ENCODE measurements around the gene ATP6V0C. TPM values are rescaled to one million over a fixed set of nuclear protein-coding genes. Genes with fewer than 3 reads are reported as not detected.

The ATP6V0C gene
- total RNA-seq, result 5.5 and 16.6 TPM in 2 replicates

GRCh38 chr16:2513405-2514332, at the start of gene ATP6V0C:
TSS of gene ATP6V0C (plus strand) at chr16:2513952. CDS start at chr16:2514104, 152 bp downstream.
- DNase-seq (ENCODE audit: low read depth in 2 of 2), result peak; percentile 72 to 87

DNA sequence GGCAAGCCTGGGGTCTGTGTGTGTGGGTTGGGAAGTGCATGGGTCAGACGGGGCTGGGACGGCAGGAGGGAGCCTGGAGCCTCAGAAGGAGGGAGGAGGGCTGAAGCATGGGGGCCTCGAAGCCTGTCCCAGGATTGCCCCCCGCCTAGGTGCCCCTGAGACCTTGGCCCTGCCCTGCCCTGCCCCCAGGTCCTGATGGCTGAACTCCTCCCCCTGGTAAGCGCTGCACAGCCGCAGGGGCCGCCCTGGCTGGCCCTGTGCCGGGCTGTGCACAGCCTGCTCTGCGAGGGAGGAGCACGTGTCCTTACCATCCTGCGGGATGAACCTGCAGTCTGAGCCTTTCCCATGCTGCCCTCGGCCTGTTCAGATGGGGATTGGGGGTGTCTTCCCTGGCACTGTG, 49.4 kb upstream of the ATP6V0C start:
- no peak for DNase-seq (ENCODE audit: low read depth in 2 of 2)

- peak in 1 of 2 donors; percentile 18 for DNase-seq (ENCODE audit: low read depth in 2 of 2)
These were observed 47.9 kb upstream of the ATP6V0C start for GRCh38 chr16:2465653-2466415.

- DNase-seq (ENCODE audit: low read depth in 2 of 2), result no peak
These were observed 46.9 kb upstream of the ATP6V0C start for GRCh38 chr16:2466667-2467527.

GRCh38 chr16:2467528-2468232, 46.1 kb upstream of the ATP6V0C start:
- DNase-seq (ENCODE audit: low read depth in 2 of 2), result peak in 1 of 2 donors; percentile 69

GRCh38 chr16:2468233-2468724, 45.5 kb upstream of the ATP6V0C start:
- no peak for DNase-seq (ENCODE audit: low read depth in 2 of 2)

- no peak for DNase-seq (ENCODE audit: low read depth in 2 of 2)
These were observed 44.9 kb upstream of the ATP6V0C start for GRCh38 chr16:2468725-2469398.

DNA sequence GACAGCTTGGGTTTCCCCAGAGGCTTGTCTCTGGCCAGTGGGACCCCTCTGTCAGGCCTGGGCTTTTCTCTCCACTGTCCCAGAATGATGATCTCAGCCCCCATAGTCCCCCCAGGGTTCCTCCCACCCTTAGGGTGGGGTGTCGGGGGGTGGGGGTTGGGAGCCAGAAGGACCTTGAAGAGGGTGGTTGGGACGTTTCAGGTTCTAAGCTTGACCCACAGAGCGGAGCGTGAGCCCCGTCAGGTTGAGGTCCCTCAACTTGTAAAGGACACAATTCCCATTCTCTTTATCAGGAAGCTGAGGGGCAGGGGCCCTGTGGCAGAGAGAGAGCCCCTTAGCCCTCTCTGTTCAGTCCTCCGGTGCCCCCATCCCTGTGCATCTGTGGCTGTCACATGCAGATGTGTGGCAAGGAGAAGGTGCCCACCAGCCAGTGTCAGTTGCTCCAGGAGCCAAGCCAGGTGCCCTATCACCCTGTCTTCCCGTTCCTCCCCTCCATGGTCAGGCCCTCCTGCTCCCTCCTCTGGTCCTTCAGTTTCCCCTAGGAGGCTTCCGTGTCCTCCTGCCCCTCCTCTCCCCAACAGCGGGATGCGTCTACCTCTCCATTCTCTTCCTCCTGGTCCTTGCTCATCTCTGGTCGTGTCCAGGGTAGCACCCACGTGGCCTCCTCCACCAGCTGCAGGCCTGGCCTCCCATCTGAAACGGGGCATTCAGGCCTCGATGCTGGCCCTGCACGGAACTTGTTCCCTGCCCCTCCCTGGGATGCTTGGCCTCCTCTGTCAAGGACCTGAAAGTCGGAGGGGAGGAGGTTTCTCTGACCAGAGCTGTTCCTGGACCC, 44.1 kb upstream of the ATP6V0C start:
- DNase-seq (ENCODE audit: low read depth in 2 of 2), result no peak

DNA sequence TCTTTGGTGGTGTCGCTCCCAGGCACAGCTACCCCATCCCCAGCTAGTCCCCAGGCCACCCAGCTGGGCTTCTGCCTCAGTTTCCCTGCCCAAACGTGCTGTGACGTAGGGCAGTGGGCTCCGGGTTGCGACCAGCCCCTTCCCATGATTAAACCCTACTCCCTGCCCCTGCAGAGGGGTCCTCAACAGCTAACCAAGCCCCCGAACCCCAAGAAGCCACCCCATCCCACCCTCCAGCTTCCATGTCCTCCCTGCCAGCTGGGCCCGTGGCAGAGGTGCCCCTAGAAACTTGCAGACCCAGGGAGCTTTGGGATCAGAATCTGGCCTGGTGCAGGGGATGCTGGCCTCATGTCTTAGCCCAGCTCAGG, 43.5 kb upstream of the ATP6V0C start:
- DNase-seq (ENCODE audit: low read depth in 2 of 2), result no peak

DNA sequence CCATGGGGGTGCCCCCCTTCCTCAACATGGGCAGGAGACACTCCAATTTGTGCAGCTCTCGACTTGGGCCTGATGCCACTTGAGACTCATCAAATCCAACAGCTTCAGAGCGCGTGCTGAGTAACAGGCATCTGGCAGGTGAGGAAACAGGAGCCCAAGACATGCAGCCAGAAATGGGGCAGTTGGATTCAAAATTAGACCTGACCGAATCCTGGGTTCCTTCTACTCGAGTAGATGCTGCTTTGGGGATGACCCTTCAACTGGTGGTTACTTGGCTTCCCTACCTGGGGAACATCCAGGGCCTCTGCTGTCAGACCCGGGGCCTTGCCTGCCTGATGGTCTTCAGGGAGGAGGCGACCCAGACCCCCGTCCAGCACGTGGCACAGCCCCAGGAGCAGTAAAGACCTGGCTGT, 43.1 kb upstream of the ATP6V0C start:
- no peak for DNase-seq (ENCODE audit: low read depth in 2 of 2)

DNA sequence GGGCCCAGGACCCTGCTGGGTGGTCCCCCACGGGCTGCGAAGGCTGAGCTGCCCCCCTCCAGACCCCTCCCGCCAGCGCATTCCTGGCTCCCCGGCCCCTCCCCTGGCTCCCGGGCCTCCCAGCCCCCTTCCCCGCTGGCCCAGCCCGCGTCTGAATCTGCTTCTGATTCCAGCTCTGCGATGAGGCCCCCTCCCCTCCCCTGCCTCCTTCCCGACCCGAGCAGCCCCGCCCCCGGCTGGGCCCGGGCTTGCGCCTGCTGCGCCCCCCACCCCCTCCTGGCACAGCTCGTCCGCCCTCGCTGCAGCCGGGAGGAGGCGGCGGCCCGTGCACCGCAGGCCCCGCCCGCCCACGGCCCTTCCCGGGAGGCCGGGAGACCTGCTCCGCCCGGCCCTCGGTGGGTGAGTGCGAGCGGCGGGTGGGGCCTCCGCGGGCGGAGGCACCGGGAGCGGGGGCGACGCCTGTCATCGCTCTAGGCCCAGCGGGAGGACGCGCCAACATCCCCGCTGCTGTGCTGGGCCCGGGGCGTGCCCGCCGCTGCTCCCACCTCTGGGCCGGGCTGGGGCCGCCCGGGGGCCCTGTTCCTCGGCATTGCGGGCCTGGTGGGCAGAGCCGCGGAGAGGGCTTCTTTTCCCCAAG, 42.6 kb upstream of the ATP6V0C start, which contains the start of gene NTN3:
NTN3 (plus strand) TSS at position 282 of the 637 bp plus-strand sequence. CDS start 405 bp downstream, outside the sequence.
- no peak for DNase-seq (ENCODE audit: low read depth in 2 of 2)

- DNase-seq (ENCODE audit: low read depth in 2 of 2), result no peak
These were observed 41.9 kb upstream of the ATP6V0C start for GRCh38 chr16:2471653-2472487.

DNA sequence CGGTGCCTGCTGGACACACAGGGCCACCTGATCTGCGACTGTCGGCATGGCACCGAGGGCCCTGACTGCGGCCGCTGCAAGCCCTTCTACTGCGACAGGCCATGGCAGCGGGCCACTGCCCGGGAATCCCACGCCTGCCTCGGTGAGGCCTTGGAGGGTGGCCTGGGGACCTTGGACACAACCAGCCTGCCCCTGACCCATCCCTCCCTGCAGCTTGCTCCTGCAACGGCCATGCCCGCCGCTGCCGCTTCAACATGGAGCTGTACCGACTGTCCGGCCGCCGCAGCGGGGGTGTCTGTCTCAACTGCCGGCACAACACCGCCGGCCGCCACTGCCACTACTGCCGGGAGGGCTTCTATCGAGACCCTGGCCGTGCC, 41.3 kb upstream of the ATP6V0C start:
- DNase-seq (ENCODE audit: low read depth in 2 of 2), result no peak

- DNase-seq (ENCODE audit: low read depth in 2 of 2), result no peak
These were observed 40.8 kb upstream of the ATP6V0C start for GRCh38 chr16:2472885-2473445.

DNA sequence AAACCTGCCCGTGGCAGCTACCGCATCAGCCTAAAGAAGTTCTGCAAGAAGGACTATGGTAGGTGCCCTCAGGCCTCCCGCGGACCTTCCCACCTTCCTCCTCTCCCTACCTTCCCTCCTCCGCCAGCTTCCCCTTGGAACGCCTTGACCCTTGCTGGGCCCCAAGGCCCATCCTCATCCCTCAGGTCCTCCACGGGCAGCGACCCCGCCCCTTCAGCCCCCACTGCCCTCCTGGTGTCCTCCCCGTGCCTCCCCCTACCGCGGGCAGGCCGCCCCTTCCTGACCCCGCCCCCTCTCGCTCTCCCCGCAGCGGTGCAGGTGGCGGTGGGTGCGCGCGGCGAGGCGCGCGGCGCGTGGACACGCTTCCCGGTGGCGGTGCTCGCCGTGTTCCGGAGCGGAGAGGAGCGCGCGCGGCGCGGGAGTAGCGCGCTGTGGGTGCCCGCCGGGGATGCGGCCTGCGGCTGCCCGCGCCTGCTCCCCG, 40.3 kb upstream of the ATP6V0C start:
- no peak for DNase-seq (ENCODE audit: low read depth in 2 of 2)

DNA sequence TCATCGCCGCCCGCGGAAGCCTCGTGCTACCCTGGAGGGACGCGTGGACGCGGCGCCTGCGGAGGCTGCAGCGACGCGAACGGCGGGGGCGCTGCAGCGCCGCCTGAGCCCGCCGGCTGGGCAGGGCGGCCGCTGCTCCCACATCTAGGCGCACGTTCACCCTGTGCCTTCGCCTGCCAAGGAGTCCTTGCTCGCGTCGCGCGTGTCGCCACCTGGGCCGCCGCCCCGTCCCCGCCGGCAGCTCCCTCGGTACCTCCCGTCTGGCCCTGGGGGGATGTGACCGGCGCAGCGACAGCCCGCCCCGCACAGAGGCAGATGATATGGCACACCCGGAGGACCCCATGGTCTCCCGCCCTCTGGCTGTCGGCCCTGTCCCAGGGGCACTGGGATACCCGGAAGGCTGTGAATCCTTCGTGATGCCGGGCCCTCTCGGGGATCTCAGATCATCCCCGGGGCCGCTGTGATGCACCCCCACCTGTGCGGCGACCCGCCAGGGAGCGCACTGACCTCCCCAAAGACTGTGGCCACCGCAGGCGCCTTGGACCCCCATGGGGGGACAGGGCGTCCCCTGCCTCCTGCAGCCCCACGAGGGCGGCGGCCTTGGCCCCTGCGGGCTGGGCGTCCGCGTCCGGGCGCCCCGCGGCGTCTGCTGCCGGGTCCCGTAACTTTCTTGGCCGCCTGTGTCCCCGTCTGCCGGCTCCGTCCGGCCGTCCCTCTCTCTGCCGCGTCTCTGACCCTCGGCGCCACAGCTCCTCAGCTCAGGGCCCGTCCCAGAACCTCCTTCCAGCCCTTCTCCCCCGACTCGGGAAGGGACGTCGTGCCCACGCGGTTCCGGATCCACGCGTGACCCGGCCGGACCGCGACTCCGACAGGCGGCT, 39.5 kb upstream of the ATP6V0C start:
- DNase-seq (ENCODE audit: low read depth in 2 of 2), result peak in 1 of 2 donors; percentile 63

Data from dermis microvascular lymphatic vessel endothelial cell (primary cell).